HFFc6 (cell line): ENCODE results near the gene UBXN7. TPM values are rescaled to one million over a fixed set of nuclear protein-coding genes. Genes with fewer than 3 reads are reported as not detected.
"Not testable (repeated sequence)": the region's sequence is repeated elsewhere in the genome, so short reads cannot be mapped to it uniquely, and the experiment has no call there.

Experiments used
- DNase-seq: peaks from one replicate; pipeline ENCODE4 v3.0.0-alpha.2; 2018
- H3K27ac Mint-ChIP-seq: 2 replicates; pipeline ENCODE4 v1.8.0; 2020; ENCODE audit warnings: mild to moderate bottlenecking, mixed read lengths
- H3K27me3 Mint-ChIP-seq: 2 replicates; pipeline ENCODE4 v1.8.0; 2021; ENCODE audit warnings: mild to moderate bottlenecking, moderate library complexity, mixed read lengths; ENCODE audit not compliant: insufficient read depth
- H3K36me3 Mint-ChIP-seq: 2 replicates; pipeline ENCODE4 v1.8.0; 2021; ENCODE audit warnings: low read depth, mixed read lengths
- H3K4me1 Mint-ChIP-seq: 2 replicates; pipeline ENCODE4 v1.8.0; 2020; ENCODE audit warnings: low read depth, mixed read lengths
- H3K4me3 Mint-ChIP-seq: 2 replicates; pipeline ENCODE4 v1.8.0; 2020; ENCODE audit warnings: mild to moderate bottlenecking, moderate library complexity, mixed read lengths
- H3K9me3 Mint-ChIP-seq: 2 replicates; pipeline ENCODE4 v1.8.0; 2020; ENCODE audit warnings: mild to moderate bottlenecking, mixed read lengths
- total RNA-seq, 6 experiments: library from RNA; stranded (reverse); fragmentation: NEBNext Ultra II Directional; extraction: Animal tissue kit (Norgen Biotek cat#: 25700); gene quantifications; 2 replicates in 1 of 6; 3 replicates in 5 of 6; pipeline ENCODE4 v1.2.3, GENCODE V29; 2021
- TF ChIP-seq, protein P1 (sequence below): fragments of 200-600 bp; sonication (generic); IDR thresholded peaks from 2 replicates; pipeline ENCODE4 v1.5.0; 2021; ENCODE audit warnings: antibody characterized with exemption, mild to moderate bottlenecking

Gene UBXN7
- total RNA-seq, 6 experiments from 2014 or later, result 57.8 to 67.0 (median 62.2) TPM

GRCh38 chr3:196423044-196423781 lies 9.0 kb downstream of the UBXN7 start:
- no peaks in the 10 kb centered on the region for H3K9me3 Mint-ChIP-seq
- H3K4me1 Mint-ChIP-seq, result peaks cover 16% of the 10 kb centered on the region
- DNase-seq, result no peak
- H3K27ac Mint-ChIP-seq, result no peak overlapping the region
- no peaks in the 10 kb centered on the region for H3K36me3 Mint-ChIP-seq
- TF ChIP-seq, protein P1, sequence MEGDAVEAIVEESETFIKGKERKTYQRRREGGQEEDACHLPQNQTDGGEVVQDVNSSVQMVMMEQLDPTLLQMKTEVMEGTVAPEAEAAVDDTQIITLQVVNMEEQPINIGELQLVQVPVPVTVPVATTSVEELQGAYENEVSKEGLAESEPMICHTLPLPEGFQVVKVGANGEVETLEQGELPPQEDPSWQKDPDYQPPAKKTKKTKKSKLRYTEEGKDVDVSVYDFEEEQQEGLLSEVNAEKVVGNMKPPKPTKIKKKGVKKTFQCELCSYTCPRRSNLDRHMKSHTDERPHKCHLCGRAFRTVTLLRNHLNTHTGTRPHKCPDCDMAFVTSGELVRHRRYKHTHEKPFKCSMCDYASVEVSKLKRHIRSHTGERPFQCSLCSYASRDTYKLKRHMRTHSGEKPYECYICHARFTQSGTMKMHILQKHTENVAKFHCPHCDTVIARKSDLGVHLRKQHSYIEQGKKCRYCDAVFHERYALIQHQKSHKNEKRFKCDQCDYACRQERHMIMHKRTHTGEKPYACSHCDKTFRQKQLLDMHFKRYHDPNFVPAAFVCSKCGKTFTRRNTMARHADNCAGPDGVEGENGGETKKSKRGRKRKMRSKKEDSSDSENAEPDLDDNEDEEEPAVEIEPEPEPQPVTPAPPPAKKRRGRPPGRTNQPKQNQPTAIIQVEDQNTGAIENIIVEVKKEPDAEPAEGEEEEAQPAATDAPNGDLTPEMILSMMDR, result no peak
- H3K4me3 Mint-ChIP-seq, result no peak overlapping the region
- H3K27me3 Mint-ChIP-seq, result no peaks in the 10 kb centered on the region

DNA sequence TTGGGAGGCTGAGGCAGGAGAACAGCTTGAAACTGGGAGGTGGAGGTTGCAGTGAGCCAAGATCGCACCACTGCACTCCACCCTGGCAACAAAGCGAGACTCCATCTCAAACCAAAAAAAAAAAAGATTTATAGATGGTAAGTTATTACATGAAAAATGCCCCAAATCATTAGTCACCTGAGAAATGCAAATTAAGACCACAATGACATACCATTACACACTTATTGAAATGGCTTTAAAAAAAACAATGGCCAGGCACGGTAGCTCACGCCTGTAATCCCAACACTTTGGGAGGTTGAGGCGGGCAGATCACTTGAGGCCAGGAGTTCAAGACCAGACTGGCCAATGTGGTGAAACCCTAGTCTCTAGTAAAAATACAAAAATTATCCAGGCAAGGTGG lies 10.6 kb downstream of the UBXN7 start:
- not testable (repeated sequence) for H3K27ac Mint-ChIP-seq, H3K36me3 Mint-ChIP-seq, H3K4me3 Mint-ChIP-seq, DNase-seq, H3K9me3 Mint-ChIP-seq, H3K27me3 Mint-ChIP-seq
- H3K4me1 Mint-ChIP-seq, result peaks cover 16% of the 10 kb centered on the region

- Mint-ChIP-seq H3K4me1 (peaks cover 22% of the 10 kb centered on the region), H3K27ac (no peak overlapping the region), H3K4me3 (no peak overlapping the region), H3K9me3 (no peaks in the 10 kb centered on the region), H3K27me3 (no peaks in the 10 kb centered on the region), H3K36me3 (peaks cover 10% of the 10 kb centered on the region; the same call in 1 of the 2 replicates)
- TF ChIP-seq, protein P1, result no peak
- DNase-seq, result no peak
These were observed 12.8 kb downstream of the UBXN7 start for GRCh38 chr3:196419386-196419785.

DNA sequence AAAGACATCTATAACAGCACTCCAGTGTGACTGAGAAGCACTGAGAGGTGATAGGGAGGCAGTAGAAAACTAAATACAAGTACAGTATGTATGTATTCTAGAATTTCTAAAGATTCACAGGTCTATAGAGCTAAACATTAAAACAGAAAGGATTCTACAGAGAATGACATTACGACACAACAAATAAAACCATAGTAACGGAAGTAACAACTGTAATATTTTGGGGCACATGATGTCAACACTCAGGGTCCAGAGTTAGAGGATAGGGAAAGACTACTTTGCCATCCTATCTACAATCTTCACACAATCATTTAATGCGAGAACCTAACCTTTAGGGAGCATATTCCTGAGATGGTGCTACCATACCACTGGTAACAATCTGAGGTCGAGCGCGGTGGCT lies 13.6 kb downstream of the UBXN7 start:
- TF ChIP-seq, protein P1, result no peak
- Mint-ChIP-seq H3K36me3 (peaks cover 10% of the 10 kb centered on the region; the same call in 1 of the 2 replicates), H3K4me3 (no peak overlapping the region), H3K9me3 (no peaks in the 10 kb centered on the region), H3K4me1 (peaks cover 24% of the 10 kb centered on the region), H3K27ac (no peak overlapping the region), H3K27me3 (no peaks in the 10 kb centered on the region)
- no peak for DNase-seq

DNA sequence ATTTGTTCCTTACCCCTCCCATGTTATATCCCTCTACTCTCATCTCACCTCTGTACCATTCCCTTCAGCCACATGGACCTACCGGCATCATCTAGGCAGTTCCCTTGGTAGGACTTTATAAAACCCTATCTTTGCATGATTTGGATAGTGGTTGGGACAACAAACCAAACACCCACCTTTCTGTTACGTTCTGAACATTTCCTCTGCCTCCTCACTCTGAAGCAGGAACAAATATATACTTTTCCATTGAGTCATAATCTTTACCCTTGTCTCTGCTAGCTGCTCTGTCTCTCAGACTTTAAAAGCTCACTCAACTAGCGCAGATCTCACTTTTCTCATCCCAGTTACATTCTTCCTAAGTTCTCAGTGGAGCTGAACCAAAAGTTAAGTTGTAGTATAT lies 17.8 kb downstream of the UBXN7 start:
- H3K27me3 Mint-ChIP-seq, result no peaks in the 10 kb centered on the region
- peak overlapping the region; percentile 41 for H3K27ac Mint-ChIP-seq
- H3K4me3 Mint-ChIP-seq, result no peak overlapping the region
- DNase-seq, result no peak
- peaks cover 15% of the 10 kb centered on the region for H3K36me3 Mint-ChIP-seq
- peaks cover 16% of the 10 kb centered on the region for H3K4me1 Mint-ChIP-seq
- H3K9me3 Mint-ChIP-seq, result no peaks in the 10 kb centered on the region
- TF ChIP-seq, protein P1, result no peak

- Mint-ChIP-seq H3K4me3 (no peak overlapping the region), H3K9me3 (peaks cover 9% of the 10 kb centered on the region)
These were observed 19.5 kb downstream of the UBXN7 start for GRCh38 chr3:196412704-196413103.

More at GRCh38 chr3:196412704-196413103, 19.5 kb downstream of the UBXN7 start:
- peaks cover 27% of the 10 kb centered on the region for H3K4me1 Mint-ChIP-seq
- no peak for DNase-seq
- H3K27ac Mint-ChIP-seq, result no peak overlapping the region
- peaks cover 27% of the 10 kb centered on the region for H3K36me3 Mint-ChIP-seq
- TF ChIP-seq, protein P1, result no peak
- no peaks in the 10 kb centered on the region for H3K27me3 Mint-ChIP-seq
